Prostate gland (tissue), 2 donors: ENCODE measurements around the gene TEX2.

Source experiments
- POLR2A ChIP-seq: fragments of 450-650 bp; IDR thresholded peaks from one replicate; pipeline ENCODE4 v1.6.1; 2016; ENCODE audit warnings: antibody characterized with exemption, mild to moderate bottlenecking
- TF ChIP-seq, protein P1 (sequence below), 4 experiments: fragments of 200-600 bp in 2 of 4; fragments of 450-650 bp in 2 of 4; sonication (generic) in 2 of 4; IDR thresholded peaks; 1 replicate in 3 of 4; 2 replicates in 1 of 4; pipeline ENCODE4 v1.5.1; 2016 to 2019; ENCODE audit warnings: antibody characterized with exemption in 4 of 4, mild to moderate bottlenecking in 2 of 4, moderate library complexity in 2 of 4

DNA sequence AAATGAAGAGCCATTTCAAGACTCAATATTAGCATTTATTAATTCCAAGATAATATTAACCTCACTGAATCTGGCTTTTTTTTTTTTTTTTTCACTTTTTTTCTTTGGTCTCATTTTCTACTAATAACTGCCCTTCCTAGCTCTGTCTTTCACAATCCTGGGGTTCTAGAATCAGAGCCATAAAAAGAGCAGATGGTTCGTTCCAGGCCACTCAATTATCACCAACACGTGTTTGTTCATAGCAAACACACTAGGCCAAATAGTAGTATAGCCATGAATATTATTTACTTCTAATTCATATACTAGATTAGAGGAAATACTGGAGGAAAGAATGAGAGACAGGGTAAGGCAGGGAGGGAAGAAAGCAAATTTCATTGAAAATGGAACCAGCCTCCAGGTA, 39.8 kb downstream of the TEX2 start:
- TF ChIP-seq, protein P1, sequence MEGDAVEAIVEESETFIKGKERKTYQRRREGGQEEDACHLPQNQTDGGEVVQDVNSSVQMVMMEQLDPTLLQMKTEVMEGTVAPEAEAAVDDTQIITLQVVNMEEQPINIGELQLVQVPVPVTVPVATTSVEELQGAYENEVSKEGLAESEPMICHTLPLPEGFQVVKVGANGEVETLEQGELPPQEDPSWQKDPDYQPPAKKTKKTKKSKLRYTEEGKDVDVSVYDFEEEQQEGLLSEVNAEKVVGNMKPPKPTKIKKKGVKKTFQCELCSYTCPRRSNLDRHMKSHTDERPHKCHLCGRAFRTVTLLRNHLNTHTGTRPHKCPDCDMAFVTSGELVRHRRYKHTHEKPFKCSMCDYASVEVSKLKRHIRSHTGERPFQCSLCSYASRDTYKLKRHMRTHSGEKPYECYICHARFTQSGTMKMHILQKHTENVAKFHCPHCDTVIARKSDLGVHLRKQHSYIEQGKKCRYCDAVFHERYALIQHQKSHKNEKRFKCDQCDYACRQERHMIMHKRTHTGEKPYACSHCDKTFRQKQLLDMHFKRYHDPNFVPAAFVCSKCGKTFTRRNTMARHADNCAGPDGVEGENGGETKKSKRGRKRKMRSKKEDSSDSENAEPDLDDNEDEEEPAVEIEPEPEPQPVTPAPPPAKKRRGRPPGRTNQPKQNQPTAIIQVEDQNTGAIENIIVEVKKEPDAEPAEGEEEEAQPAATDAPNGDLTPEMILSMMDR (IDR thresholded peaks at IDR 0.05) = no peak
- TF ChIP-seq POLR2A = no peak
